Measurements from ENCODE around the gene POM121C. TPM values are rescaled to one million over a fixed set of nuclear protein-coding genes. Genes with fewer than 3 reads are reported as not detected.

The POM121C gene
- total RNA-seq, 1 donor from 2014 or later, result 20.9 TPM

Other genes with a start within 250 kb of the POM121C start
- 1.4 TPM for gene TRIM73, start 90.7 kb downstream of the POM121C start, total RNA-seq
- not detected for gene SPDYE5, start 6.0 kb upstream of the POM121C start, total RNA-seq